BLaER1 (cell line): ENCODE measurements around the gene LIN28B.

Experiments
- H3K27ac ChIP-seq: shearing (Covaris generic); formaldehyde crosslinking; 2 replicates; pipeline ENCODE4 v1.8.1; 2022
- H3K27me3 ChIP-seq: shearing (Covaris generic); formaldehyde crosslinking; 2 replicates; pipeline ENCODE4 v1.8.1; 2022
- H3K36me3 ChIP-seq: shearing (Covaris generic); formaldehyde crosslinking; 2 replicates; pipeline ENCODE4 v1.8.1; 2022
- H3K4me1 ChIP-seq: shearing (Covaris generic); formaldehyde crosslinking; 2 replicates; pipeline ENCODE4 v1.8.1; 2022
- H3K4me2 ChIP-seq: shearing (Covaris generic); formaldehyde crosslinking; 2 replicates; pipeline ENCODE4 v1.8.1; 2022
- H3K4me3 ChIP-seq: shearing (Covaris generic); formaldehyde crosslinking; 2 replicates; pipeline ENCODE4 v1.8.1; 2022
- H3K9ac ChIP-seq: shearing (Covaris generic); formaldehyde crosslinking; 2 replicates; pipeline ENCODE4 v1.8.1; 2022
- H3K9me3 ChIP-seq: shearing (Covaris generic); formaldehyde crosslinking; 2 replicates; pipeline ENCODE4 v1.8.1; 2022
- H4K20me1 ChIP-seq: shearing (Covaris generic); formaldehyde crosslinking; 2 replicates; pipeline ENCODE4 v1.8.1; 2022
- Cebpa-rat ChIP-seq: shearing (Covaris generic); IDR thresholded peaks from 2 replicates; pipeline ENCODE4 v1.8.1; 2022

LIN28B gene

DNA sequence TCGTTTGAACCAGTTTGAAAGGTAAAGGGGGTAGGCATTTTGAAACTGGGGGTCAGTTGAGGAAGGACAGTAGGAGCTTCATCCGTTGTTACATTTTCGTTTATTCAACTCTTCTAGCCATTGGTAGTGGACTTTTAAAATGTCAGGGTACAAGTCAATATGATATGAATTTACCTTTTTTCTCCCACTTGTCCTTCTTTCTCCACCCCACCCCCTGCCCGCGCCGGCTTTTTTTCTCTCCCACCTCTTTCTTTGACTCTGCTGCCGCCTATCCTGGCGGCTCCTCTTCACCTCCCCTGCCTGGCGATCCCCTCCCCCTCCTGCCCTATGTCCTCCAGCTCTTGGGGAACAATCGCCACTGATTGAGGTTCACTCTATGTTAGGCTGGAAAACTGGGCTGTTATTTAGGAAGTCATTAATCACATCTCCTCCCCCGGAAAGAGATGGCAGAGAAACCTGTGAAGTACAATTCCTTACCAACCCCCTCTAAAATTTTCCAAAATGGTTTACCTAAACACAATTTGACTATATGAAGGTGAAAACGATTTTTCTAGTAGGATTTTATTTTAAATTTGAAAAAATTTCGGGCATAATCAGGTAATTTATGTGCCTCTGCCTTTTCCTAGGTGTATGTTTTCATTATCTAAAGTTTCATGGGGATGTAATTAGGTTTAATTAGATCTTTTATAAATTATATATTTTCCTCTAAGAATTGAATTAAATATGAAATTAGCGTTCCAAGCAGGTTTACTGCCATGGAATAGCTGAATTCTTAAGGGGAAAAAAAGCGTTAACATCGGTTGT is 778 bp upstream of the LIN28B start:
- Histone ChIP-seq H3K4me1 (no peaks in the 10 kb centered on the region), H3K4me2 (no peak overlapping the region), H3K27me3 (no peaks in the 10 kb centered on the region), H3K9ac (no peak overlapping the region), H3K36me3 (no peaks in the 10 kb centered on the region), H4K20me1 (no peaks in the 10 kb centered on the region), H3K27ac (no peak overlapping the region), H3K9me3 (peaks cover 5% of the 10 kb centered on the region; the same call in 1 of the 2 replicates), H3K4me3 (no peak overlapping the region)
- TF ChIP-seq Cebpa-rat = no peak

DNA sequence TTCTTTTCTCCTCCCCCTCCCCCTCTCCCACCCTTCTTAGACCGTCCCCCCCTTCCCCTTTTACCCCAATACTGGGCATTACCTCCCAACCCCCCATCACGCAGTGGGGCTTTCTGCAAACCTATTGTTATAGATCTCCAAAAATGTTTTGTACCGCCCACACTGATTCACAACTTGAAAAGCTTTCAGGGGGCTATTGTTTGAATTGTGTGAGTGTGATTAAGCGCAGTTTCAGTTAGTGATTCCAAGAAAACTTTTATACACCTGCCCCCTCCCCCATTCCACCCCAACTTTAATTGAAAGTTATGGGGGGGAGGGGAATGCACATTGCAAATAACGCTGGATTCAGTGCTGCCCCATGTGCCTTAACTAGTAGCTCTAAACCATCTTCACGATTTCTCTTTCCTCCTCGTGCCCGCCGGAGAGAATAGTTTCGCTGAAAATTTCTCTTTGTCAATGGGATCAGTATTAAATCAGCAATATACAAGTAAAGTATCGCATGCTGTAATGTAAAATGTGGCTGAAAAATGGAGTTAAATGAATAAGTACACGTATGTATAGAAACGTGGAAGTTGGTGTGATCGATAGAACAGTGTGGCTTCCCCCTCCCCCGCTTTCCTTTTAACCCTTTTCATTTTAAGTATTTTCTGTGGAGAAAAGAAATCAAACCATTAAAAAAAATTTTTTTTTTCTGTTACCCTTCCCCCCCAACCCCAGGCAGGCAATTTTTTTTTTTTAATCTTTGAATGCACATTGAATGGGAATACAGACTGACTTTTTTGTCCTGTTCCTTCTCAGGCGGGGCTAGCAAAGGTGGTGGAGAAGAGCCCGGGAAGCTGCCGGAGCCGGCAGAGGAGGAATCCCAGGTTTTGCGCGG is 632 bp downstream of the LIN28B start:
- Histone ChIP-seq H3K36me3 (no peaks in the 10 kb centered on the region), H3K4me1 (no peaks in the 10 kb centered on the region), H3K9ac (no peak overlapping the region), H3K9me3 (peaks cover 5% of the 10 kb centered on the region; the same call in 1 of the 2 replicates), H4K20me1 (no peaks in the 10 kb centered on the region), H3K27me3 (no peaks in the 10 kb centered on the region), H3K27ac (no peak overlapping the region), H3K4me3 (no peak overlapping the region), H3K4me2 (no peak overlapping the region)
- no peak for TF ChIP-seq Cebpa-rat

DNA sequence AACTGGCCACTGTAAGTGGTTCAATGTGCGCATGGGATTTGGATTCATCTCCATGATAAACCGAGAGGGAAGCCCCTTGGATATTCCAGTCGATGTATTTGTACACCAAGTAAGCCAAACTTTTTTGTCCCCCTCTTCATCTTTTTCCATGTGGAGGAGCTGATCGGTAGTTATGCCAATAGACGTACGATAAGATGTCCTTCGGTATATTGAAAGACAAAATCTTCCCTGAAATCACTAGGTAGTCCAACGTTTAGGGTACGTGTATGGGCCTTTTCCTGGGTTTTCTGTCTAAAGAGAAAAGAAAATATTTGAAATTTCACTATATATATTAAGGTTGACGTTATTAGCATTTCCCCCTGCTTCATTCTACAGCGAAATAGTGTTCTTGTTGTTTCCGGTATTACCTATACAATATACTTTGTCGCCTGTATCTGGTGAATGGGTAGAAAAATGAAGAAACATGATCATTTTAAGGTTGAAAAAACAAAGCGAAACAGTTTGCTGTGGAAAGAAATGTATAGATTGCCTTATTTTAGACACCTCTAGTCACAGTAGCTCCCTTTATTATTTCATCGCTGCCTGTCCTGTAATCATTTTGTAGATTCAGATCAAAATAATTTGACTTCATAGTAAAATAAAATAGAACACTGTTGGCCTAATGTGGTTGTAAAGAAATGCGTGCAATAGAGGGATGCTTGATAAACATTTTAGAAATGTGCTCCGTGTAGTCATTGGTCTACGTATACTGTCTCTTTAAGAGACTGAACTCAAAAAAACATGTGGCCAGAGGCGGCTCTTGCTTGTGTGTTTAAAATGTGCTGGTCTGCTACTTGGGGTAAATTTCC is 1.5 kb downstream of the LIN28B start:
- H3K27ac ChIP-seq = no peak overlapping the region
- no peak for TF ChIP-seq Cebpa-rat
- H3K9ac ChIP-seq = no peak overlapping the region

DNA sequence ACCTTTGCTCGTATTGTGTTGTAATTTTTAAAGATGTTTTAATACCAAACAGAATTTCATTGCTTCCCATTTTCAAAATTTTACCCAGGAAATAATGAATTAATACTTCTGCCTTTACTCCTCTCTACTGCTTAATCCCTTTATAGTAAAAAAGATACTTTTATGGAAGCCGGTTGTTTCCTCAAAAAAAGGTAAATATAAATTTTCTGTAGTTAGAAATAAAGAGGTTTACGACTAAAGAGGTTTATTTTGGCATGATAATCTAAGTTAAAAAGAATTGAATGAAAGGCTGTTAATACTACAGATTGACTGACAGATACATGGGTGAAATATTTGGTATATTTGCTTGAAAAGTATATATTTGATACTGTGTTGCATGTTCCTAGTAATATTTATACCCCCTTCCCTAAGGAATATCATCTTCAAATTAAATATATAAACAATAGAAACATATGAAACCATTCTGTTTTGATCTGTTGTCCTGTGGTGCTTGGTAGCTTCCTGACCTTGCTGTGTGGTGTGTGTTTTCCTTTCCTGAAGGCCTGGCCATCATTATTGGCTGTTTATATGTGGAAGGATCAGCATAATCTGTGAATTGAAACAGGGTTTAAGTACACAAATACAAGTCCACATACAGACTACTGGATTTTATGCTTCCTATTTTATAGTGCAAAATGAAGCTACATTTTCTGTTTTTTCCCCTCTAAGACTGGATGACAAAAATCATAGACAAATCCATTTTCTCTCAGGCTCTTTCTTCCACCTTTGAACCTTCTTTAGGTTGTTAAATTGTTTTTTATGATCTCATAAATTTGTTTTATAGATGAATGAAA is 2.3 kb downstream of the LIN28B start:
- H3K4me3 ChIP-seq = no peak overlapping the region
- H3K4me2 ChIP-seq = no peak overlapping the region
- H3K9me3 ChIP-seq = no peaks in the 10 kb centered on the region
- no peaks in the 10 kb centered on the region for H3K4me1 ChIP-seq
- H3K27ac ChIP-seq = no peak overlapping the region
- H3K36me3 ChIP-seq = no peaks in the 10 kb centered on the region
- no peak overlapping the region for H3K9ac ChIP-seq
- H4K20me1 ChIP-seq = no peaks in the 10 kb centered on the region
- H3K27me3 ChIP-seq = no peaks in the 10 kb centered on the region
- TF ChIP-seq Cebpa-rat = no peak

More for the DNA sequence above, 1.5 kb downstream of the LIN28B start:
- H3K4me1 ChIP-seq = no peaks in the 10 kb centered on the region
- no peaks in the 10 kb centered on the region for H3K27me3 ChIP-seq
- H3K36me3 ChIP-seq = no peaks in the 10 kb centered on the region
- no peak overlapping the region for H3K4me2 ChIP-seq
- no peaks in the 10 kb centered on the region for H4K20me1 ChIP-seq
- H3K9me3 ChIP-seq = no peaks in the 10 kb centered on the region
- no peak overlapping the region for H3K4me3 ChIP-seq

DNA sequence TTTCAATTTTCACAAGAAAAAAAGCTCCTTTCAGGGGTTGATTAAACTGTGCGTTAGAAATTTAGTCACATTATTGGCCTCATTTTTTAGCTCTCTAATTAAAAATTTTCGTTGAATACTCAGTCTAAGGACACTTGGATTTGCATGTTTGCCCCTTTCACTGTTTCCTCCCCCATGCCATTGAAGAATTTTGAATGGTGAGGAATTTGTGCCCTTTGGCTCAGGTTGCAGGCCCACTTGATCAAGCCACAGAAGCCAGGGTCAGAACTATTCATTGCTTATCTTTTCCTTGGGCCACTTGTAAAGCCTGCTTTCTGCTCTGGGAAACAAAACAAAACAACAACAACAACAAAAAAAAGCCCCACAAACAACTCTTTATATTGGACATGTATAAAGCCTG is 12.2 kb downstream of the LIN28B start:
- Histone ChIP-seq H3K36me3 (no peaks in the 10 kb centered on the region), H3K27ac (no peak overlapping the region), H4K20me1 (no peaks in the 10 kb centered on the region), H3K27me3 (no peaks in the 10 kb centered on the region), H3K9ac (no peak overlapping the region), H3K4me1 (no peaks in the 10 kb centered on the region), H3K4me2 (no peak overlapping the region), H3K9me3 (no peaks in the 10 kb centered on the region), H3K4me3 (no peak overlapping the region)
- no peak for TF ChIP-seq Cebpa-rat

DNA sequence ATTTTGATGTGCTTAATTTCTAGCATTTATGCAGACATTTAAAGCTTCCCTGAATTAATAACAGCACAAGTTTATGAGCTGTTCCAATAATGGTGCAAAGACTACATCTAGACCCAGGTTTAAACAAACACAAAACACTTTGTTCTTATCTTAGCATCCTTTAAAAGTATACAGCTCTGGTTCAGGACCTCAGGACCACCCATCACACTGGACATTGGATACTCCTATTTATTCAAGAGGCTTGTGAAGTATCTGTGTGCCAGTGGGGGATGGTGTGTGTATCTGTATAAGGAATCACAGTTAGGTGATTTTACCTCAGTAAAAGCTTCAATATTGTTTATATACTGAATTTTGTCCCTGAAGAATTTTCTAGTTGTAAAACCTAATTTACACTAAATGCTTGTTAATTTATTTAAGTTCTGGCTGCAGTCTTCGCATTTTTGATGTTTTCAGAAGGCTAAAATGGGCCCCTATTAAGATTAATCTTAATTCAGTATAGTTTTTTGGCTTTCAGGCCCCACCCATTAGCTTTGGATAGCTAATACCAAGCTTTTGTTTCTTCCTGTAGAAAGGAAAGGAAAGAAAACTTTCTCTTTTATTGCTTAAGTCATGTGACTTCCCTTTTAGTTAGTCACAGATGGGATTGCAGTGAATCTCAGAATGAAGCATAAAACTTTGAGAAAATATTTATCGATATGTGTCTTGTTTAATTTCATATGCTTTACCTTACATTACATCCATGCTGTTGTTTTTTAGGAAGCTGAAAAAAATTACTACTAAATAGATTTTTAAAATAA is 13.1 kb downstream of the LIN28B start:
- Histone ChIP-seq H3K4me2 (no peak overlapping the region), H3K27ac (no peak overlapping the region), H3K4me3 (no peak overlapping the region), H3K9me3 (no peaks in the 10 kb centered on the region), H3K4me1 (no peaks in the 10 kb centered on the region), H3K27me3 (no peaks in the 10 kb centered on the region), H4K20me1 (no peaks in the 10 kb centered on the region), H3K9ac (no peak overlapping the region), H3K36me3 (no peaks in the 10 kb centered on the region)
- TF ChIP-seq Cebpa-rat = no peak

DNA sequence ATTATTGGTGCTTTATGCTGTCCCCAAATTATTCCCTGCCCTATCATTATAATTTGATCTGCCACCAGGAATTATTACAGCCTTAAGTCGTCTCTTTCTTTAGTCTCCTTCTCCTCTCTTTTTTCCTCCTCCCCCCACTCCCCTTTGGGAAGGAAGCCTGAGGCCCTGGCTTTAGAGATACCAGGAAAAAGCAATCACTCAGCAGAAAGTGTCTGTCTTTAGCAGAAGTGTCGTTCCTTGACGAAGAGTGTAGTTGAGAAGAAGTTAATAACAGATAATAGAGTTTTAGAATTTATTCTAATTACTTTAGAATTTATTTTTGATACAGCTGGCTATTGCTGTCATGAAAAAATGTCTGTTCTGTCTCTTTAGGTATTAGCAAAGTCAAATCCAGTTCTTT is 16.5 kb downstream of the LIN28B start:
- Histone ChIP-seq H3K4me3 (no peak overlapping the region), H3K4me1 (no peaks in the 10 kb centered on the region), H3K27ac (no peak overlapping the region), H3K36me3 (no peaks in the 10 kb centered on the region), H3K9ac (no peak overlapping the region), H3K27me3 (no peaks in the 10 kb centered on the region), H3K4me2 (no peak overlapping the region), H3K9me3 (no peaks in the 10 kb centered on the region), H4K20me1 (no peaks in the 10 kb centered on the region)
- TF ChIP-seq Cebpa-rat = no peak

DNA sequence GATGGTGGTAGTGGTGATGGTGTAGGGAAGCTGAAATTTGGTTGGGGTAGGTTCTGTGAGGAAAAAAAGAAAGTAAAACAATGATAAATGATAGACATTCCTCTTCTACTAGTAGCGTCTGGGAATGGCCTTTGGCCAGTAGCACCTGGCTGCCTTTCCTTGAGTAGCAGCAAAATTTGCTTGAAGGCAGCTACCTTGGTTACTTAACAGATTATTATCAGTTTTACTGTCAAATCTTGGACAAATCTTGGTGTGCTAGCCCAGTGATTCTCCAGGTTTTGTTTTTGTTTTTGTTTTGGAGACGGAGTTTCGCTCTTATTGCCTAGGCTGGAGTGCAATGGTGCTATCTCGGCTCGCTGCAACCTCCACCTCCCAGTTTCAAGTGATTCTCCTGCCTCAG is 26.4 kb downstream of the LIN28B start:
- Histone ChIP-seq H3K4me1 (no peaks in the 10 kb centered on the region), H3K27ac (no peak overlapping the region), H3K36me3 (no peaks in the 10 kb centered on the region), H3K4me2 (no peak overlapping the region), H3K9ac (no peak overlapping the region), H3K4me3 (no peak overlapping the region), H4K20me1 (no peaks in the 10 kb centered on the region), H3K9me3 (no peaks in the 10 kb centered on the region), H3K27me3 (no peaks in the 10 kb centered on the region)
- TF ChIP-seq Cebpa-rat = no peak
